CD4-positive, alpha-beta T cell treated with Interleukin-12 subunit alpha and Interleukin-12 subunit beta, for 1 hour (primary cell): ENCODE measurements around the gene PREX1.
A peak's percentile ranks its signal among the peaks of the same experiment; 100 is the strongest.
"Not testable (repeated sequence)": the region's sequence is repeated elsewhere in the genome, so short reads cannot be mapped to it uniquely, and the experiment has no call there.

Experiments
- DNase-seq: peaks from one replicate; pipeline ENCODE4 v3.0.0-alpha.2; 2020

Gene PREX1

DNA sequence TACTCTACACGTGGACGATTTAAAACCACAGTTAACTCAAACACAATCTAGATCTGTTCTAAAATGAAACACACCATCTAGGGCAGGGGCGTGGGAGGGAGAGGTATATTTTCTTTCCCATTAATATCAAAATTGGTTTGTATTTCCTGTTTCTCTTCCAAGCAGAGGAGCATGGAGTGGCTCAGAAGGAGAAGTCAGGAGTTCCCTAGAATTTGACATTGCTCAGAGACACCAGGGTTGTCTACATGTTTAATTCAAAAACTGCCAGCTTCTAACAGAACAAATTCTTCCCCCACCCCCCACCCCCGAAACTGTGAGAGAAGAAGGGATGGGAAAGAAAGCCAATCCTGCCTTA is 2.3 kb downstream of the PREX1 start:
- DNase-seq, result no peak

DNA sequence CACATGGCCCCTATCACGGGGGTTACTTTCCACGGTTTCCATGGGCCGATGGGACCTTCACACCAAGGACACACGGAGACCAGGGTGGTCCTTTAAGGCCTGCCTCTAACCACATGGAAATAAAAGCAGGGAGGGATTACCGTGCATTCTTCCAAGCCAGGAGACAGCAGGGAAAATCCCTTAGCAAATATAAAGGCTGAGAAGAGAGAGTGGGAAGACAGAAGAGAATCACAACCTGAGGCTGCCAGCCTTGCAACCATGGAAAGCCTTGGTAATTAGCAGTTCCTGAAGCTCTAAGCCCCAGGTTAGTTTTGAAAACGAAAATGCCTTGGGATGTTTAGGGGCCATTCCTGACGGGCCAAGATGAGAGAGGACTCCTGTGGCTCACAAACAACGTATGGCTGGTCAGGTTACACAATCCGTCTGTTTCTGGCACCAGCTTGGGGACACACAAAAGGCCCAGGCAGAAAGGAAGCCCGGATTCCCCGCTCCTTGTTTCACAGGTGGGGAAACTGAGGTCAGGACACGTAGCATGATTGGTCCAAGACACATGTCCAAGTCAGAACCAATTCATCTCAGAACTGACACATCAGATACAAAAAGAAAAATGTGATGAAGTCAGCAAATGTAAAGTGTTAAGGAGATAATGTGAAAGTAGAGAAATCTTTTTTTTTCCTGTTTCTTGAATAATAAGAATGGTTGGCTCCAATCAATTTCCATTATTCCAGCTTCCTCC is 2.8 kb downstream of the PREX1 start:
- no peak for DNase-seq

DNA sequence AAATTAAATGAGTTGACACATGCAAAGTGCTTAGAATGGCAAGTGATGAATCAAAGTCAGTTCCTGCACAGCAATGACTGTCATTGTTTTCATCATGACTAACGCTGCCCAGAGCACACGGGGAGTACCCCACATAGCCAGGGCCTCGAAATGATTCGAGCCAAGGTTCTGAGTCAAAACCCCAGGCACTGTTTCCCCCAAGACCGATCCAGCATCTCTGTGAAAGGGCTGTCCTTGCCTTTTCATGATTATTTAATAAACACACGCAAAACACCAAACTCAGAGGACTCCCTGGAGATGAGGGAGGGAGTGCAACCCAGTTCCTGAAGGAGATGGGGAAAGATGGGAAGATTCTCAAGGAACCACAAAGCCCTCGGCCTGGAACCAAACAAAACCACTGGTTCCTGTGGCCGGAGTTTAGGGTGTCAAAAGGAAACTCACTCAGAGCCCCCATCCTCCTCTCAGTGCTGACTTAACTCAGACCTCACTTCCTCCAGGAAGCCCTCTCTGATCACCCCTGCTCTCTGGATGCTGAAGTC is 3.8 kb downstream of the PREX1 start:
- DNase-seq, result peak; percentile 47

DNA sequence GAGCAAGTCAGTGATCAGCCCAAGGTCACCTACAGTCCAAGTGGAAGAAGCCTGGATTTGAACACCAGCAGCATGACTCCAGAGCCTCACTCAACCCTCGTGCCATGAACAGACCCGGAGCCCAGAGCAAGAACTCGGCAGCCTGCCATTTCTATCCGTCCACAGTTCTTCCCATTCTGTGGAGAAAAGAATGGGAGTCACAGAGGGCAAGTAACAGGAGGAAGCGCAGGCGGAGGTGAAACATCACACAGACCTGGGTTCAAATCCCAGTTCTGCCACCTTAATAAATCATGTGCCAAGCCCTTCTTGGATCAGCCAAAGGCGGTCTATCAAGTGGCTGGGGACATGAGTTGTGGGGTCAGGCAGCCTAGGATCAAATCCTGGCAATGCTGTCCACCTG is 4.3 kb downstream of the PREX1 start:
- DNase-seq, result no peak

DNA sequence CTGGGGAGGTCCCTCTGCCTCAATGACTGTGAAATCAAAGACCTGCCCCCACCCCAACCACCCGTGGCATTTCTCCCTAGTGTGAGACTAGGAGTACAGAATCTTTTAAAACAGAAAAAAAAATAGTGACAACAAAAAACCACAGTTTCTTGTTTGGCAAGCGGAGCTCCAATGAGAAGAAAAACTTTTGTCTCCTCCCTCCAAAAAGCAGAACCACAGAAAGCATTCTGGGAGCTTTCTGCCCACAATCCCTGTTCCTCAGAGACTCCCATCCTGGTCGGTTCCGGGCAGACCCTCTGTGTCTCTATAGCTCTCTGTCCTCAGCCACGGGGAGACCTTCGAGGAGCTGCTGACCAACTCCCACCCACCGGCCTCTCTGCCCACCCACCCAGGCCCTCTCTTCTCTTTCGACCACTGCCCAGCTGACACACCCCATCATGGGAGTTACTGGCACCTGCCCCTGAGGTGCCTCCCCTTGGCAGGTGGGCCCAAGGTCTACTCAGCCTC is 4.9 kb downstream of the PREX1 start:
- DNase-seq, result peak; percentile 51

DNA sequence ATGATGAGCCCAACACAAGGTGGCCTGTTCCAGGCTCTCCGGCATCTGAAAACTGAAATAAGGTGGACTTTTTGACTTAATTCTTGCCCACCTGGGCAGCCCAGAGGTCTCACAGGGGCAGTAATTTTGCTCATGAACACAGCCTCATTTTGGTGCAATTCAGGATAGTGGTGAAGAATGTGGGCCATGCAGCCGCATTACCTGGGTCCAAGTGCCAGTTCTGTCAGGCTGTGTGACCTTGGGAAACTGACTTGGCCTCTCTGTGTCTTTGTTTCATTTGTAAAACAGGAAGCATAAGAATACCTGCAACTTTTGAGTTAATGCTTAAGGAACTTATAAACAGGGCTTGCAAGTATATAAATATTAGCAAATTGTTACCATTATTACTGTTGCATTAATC is 5.6 kb downstream of the PREX1 start:
- DNase-seq, result no peak

DNA sequence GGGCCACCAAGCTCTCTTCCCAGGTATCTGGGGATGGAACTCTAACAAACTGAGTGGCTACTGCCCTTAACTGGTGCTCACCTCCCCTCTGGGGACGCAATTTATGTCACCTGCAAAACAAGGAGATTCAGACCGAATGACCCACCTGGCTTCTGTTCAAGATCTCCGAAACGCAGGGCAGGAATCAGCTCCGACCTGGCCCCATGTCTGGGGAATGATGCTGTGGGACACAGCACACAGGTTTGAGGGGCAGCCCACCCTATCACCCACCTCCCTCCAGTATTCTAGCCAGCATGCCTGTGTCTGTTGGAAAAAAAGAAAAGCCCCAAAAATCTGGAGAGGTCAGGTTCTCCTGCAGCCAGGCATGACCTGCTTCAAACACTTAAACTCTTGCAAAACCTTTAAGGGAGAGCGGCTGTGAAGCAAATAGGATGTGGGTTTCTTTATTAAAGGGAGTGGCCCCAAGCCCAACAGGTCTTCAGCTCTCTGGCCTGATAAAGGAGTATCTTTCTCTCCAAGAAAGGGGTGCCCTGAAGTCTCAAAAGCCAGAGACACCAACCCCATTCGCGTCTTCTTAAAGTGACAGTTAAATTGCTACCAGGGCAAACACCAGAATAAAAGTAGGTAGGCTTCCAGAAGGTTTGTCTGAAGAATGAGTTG is 6.4 kb downstream of the PREX1 start:
- peak; percentile 40 for DNase-seq

DNA sequence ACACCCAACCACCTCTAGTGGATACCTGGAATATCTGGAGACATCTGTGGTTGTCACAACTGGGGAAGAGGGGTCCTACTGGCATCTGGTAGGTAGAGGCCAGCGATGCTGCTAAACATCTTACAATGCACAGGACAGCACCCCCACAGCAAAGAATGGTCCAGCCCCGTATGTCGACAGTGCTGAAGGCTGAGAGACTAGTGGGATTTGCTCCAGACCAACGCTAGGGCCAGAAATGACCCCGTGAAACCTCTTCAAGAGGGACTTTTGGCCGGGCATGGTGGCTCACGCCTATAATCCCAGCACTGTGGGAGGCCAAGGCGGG is 7.2 kb downstream of the PREX1 start:
- DNase-seq, result no peak

DNA sequence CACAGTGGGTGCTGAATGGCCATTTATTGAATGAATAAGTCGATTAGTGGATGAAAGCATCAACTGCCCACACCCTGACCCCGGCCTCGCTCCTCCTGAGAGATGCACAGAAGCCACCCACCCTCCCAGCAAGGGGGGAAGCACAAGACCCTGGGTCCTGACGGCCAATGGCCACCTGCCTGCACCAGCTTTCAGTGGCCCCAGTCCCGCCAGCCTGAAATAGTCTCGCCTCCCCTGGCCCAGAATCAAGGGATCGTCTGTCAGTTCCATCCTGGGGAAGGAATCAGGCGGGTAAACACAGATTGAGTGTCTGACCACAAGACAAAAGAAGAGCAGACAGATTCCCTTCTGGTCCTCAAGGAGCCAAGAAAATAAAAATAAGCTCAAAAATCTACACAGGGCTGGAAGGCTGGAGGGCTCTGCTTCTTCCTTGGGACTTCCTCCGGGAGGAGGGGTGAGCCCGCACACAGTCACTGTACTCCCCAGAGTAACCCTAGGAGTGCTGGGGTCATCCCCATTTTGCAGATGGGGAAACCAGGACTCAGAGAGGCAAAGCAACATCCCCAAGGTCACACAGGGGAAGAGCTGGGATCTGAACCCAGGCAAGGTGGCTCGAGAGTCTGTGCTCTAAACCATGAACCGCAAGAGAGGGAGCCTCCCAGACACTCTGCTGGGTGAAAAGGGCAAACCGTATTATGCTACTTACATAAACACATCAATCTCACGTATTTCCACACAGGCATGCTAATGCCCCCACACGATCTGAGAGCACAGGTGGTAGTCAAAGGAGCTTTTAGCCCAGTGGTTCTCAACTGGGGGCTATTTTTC is 7.8 kb downstream of the PREX1 start:
- DNase-seq, result no peak

DNA sequence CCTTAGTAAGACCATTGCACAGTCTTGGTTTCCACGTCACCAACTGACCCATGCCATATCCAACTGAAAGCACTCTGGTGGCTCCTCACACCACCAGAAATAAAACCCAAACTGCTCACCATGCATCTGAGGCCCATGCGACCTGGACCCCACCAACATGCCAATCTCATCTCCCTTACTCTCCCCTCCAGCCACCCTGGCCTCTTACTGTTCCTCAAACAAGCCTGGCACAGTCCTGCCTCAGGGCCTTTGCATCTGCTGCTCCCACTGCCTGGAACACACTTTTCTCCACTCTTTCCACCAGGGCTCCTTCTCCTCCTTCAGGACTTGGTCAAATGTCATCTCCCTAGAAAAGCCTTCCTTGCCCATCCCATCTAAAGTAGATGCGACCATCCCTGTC is 8.7 kb downstream of the PREX1 start:
- no peak for DNase-seq

DNA sequence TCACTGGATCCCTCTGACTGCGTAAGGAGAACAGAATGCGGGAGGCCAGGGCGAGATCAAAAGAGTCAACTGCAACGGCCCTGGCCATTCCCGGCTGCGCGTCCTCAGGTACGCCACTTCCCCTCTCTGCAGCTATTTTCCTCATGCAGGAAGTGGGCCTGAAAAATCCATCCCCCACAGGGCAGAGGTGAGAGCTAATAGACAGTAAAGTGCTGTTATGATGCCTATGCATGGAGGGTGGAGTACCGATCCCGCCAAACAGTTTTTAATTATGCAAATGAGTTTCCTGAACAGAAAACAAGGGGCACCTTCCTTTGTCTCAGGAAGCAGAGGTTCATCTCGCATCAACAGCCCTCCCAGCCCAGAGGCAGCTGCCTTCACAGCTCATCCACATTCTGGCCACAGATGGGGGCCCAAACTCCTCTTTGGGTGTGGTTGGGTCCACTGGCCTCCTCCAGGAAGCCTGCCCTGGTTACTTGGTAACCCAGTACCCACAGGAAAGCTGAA is 9.3 kb downstream of the PREX1 start:
- DNase-seq, result peak; percentile 61

DNA sequence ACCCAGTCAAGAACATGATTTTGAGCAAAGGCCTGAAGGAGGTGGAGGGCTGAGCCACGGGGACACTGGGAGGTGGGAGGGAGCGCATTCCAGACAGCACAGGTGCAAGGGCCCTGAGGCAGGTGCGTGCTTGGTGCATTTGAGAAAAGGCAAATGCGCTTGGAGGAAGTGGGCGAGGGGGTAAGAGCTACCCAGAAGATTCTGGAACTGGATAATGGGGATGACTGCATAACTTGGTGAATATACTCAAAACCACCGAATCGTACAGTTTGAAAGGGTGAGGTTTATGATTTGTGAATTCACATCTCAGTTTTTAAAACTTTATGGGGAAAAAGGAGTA is 9.8 kb downstream of the PREX1 start:
- no peak for DNase-seq

DNA sequence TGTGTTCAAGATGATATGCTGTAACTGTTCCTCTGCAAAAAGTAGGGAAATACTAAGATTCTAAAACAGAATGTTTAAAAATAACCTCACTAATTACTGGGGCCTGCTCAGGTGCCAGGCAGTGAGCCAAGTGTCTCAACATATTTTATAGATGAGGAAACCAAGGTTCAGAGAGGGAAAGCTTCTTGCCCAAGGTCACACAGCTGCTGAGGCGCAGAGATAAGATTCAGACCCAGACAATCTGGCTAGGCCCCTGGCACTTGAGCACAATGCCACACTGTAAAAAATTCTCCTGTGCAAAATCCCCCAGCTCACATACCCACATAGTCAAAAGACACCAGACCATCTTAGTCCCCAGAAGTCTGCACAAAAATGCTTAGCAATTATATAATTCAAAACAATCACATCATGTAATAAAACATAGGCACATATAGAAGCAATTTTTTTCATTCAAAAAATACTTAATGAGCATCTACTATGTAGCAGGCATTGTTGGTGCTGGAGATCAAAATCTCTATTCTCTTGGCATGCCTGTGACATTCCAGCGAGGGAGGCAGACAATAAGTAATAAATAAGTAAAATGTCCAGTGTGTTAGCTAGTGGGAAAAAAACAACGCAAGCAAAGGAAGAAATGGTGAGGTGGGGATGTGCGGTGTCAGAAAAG is 10.3 kb downstream of the PREX1 start:
- DNase-seq, result no peak

DNA sequence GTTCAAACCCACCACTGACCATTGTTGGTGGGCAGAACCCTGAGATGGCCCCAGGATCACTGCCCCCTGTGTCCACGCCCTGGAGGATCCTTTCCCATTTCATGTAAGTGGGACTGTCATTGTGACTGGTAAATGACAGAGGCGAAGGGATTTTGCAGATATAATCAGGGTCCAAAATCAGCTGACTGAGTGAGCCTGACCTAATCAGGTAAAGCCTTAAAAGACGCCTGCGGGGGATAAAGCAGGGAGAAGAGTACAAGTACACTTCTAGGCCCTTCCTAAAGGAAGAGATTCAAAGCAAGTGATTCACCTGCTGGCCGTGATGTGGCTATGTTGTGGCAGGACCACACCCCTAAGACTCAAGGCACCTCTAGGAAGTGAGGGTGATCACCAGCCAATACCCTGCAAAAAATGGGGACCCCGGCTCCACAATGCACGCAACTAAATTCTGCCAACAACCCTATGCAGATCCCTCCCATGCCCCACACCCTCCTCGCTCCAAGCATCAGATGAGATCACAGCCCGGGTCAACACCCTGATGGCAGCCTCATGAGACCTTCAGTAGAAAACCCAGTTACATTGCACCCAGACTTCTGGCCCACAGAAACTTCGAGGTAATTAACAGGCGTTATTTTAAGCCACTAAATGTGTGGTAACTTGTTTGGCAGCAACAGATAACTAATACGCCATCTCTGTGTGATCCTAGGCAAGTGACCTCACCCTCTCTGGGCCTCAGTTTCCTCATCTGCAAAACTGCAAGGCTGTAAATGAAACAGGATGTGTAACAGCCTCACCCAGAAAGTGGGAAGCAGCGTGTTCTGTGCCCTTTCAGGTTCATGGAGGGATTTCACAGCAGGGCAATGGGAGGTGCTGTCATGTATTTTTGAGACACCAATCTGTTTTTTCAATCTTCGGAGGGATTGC is 11.3 kb downstream of the PREX1 start:
- no peak for DNase-seq

DNA sequence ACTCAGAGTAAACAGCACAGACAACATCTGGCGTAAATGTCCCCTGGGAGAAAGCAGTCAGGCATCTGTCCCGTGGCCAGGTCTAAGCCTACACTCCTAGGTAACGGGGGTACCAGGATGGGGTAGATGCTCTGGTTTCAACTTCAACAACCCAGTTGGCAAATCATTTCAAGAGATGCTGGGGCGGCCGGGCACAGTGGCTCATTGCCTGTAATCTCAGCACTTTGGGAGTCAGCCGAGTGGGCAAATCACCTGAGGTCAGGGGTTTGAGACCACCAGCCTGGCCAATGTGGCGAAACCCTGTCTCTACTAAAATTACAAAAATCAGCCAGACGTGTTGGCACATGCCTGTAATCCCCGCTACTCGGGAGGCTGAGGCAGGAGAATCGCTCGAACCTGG is 12.3 kb downstream of the PREX1 start:
- no peak for DNase-seq

DNA sequence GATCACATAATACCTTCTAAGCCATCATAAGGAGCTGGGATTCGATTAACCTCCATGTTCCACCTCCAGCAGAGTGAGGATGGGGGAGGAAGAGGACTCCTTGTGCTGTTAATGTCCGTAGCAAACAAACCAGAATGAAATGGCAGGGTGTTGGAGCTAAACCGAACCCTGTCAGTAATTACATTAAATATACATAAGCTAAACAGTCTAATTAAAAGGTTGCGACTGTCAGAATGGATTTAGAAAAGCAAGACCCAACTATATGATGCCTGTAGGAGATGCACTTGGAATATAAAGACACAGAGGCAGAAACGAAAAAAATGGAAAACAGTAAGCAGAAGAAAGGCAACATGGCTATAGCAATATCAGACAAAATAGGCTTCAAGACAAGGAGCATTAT is 13.2 kb downstream of the PREX1 start:
- DNase-seq, result no peak

DNA sequence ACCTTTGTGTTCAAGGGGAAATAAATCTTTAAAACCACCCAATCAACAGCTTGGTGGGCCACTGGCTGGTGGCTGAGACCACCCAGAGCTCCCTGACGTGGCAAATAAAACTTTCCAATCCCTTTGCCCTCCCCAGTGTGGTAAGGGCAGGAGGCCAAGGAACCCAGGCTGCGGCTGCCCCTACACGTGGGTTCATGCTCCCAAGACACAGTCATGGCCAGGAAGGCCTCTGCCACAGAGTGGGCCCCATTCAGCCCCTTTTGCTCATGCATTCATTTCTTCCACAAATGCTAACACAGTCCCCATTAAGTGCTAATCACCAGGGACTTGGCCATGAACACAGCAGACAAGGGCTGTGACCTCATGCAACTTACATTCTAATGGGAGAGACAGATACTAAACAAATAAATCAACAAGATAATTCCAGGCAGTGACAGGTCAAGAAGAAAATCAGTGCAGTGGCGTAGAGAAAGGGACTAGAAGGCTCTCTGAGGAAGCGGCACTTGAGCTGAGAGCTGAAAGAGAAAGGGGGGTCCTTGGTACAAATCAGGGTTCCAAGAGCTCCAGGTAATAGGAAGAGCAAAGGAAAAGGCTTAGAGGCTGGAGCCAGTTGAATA is 13.8 kb downstream of the PREX1 start:
- DNase-seq, result no peak

DNA sequence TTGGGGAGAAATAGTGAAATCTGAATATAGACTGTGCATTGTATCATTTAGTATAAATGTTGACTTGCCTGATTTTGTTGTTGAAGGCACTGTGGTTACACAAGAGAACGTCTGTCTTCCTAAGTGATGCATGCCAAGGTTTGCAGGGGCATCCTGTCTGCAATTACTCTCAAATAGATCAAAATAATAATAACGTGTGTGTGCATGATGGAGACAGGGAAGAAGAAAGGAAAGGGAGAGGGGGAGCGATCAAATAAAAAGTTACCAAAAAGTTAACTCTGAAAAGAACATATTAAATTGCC is 14.4 kb downstream of the PREX1 start:
- no peak for DNase-seq

DNA sequence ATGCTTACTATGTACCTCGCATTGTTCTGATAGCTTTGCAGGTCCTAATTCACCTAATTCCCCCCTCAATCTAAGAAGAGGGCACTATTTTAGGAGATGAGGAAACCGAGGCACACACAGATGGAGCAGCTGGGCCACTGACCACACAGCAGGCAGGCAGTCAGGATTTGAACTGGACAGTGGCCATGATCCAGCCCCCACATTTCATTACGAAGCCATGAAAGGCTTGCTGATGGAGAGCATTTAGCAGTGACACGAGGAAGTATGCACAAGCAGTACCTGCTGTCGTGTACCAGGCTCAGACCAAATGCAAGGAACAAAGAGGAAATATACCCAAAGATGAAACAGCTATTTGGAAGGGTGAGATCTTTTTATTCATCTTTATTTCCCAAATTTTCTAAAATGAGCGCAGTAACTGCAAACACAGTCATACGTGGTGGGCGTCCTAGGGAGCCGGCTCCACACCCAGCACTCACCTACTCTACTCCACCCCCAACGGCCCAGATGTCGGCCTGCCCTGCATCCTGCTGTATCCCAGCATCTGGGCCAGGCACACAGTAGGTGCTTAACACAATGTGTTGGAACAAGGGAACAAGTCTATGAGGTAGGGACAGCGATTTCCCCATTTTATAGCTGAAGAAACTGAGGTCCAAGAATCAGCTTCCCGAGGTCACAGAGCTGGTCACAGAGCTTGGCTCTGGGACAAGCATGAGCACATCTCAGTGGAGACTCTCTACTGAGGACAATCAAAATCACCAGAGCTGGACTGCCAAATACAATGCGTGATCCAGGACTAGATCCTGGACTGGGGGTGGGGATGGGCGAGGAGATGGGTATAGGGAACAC is 15.0 kb downstream of the PREX1 start:
- no peak for DNase-seq

DNA sequence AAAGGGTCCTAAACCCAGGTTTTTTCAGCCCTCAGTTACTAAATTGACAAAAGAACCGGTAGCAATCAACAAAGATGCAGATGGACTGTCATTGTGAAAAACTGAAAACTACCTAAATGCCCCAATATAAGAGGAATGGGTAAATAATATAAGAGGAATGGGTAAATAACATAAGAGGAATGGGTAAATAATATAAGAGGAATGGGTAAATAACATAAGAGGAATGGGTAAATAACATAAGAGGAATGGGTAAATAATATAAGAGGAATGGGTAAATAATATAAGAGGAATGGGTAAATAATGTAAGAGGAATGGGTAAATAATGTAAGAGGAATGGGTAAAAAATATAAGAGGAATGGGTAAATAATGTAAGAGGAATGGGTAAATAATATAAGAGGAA is 15.7 kb downstream of the PREX1 start:
- not testable (repeated sequence) for DNase-seq

DNA sequence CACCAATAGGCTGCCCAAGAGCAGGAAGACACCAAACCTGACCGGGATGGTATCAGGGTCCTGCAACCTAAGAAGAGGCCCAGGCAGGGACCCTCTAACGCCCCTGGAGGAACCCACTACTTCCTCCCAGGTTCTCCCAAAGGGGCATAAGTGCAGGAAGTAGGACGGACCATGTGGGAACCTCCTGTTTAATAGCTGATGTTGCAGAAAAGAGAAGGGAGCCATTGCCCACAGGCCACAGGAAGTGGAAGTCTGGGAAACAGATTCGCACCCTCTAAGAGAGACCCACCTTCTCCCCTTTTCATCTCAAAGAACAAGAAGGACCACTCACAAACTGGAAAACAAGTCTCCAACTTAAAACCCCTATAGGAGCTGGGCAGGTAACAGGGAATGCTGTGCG is 18.1 kb downstream of the PREX1 start:
- DNase-seq, result no peak
